HG02759 (cell line): ENCODE measurements around the gene CSF2RB.
A peak's percentile ranks its signal among the peaks of the same experiment; 100 is the strongest.

Source experiments
- ATAC-seq: cut with Tn5 transposase; IDR thresholded peaks from one replicate; pipeline ENCODE4 v1.9.1; 2021; ENCODE audit warnings: mild to moderate bottlenecking, moderate library complexity; ENCODE audit not compliant: unreplicated experiment

CSF2RB gene

DNA sequence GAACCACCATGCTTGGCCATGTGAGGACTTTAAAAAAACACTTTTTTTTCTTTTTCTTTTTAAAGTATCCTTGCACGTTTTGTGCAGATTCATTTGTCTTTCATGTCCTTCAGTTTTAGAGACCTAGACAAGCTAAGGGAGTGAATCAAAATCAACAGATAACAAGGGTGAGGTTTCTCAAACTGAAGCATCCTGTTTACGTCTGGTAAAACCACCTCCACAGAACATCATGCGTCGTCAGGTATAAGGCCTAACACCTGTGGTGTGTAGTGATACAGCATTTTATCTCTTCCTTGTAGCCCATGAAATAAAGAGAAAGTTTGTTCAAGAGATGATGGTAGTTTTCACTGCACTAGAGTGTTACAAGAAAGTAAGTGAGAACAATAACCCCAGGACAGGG lies 26.3 kb upstream of the CSF2RB start:
- no peak for ATAC-seq

DNA sequence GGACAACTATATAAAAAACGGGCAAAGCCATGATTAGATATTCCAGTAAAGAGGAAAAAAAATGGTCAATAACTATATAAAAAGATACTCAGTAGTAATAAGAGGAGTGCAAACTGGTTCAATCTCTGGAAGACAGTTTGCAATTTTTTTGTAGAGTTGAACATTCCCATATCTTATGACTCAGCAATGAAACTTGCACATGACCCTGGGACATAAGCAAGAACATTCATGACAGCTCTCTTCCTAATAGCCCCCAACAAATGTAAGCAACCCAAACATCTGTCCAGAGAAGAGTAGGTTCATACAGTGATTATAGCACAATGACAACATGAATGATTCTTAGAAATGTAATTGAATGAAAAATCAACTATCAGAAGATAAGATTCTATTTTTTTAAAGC lies 21.8 kb upstream of the CSF2RB start:
- ATAC-seq, result no peak

DNA sequence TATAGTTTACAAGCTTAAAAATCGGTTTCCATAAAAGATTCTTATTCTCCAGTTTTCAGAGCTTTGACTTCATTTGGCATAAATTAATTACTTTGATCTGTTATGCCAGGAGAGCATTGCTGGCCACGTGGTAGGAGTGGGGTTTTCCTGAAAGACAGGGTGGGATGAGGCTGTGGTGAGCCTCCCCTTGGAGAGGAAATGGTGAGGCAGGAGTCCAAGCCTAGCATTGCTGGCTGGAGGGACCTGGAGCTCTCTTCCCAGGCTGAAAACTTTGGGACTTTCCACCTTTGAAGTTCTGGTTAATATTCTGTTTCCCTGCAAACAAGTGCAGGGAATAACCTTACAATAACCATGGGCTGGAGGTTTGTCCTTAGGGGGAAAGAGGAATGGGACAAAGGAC lies 21.1 kb upstream of the CSF2RB start:
- no peak for ATAC-seq

DNA sequence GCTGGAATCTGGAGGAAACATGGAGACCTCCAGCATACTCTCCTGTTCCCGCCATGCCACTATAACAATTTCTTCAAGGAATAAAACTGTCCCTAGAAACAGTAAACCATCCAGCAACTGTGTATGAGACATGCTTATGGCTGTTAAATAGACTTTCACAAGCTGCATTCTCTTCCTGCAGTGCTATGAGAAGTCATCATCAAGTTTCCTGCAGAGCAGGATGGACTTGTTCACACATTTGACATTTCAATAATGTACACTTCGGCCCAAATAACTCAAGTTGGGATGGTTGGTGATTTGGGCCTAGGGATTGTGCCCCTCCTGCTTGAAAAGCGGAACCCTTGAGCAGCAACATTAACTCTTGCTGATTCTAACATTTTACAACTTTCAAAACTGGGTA lies 20.2 kb upstream of the CSF2RB start:
- ATAC-seq, result no peak

DNA sequence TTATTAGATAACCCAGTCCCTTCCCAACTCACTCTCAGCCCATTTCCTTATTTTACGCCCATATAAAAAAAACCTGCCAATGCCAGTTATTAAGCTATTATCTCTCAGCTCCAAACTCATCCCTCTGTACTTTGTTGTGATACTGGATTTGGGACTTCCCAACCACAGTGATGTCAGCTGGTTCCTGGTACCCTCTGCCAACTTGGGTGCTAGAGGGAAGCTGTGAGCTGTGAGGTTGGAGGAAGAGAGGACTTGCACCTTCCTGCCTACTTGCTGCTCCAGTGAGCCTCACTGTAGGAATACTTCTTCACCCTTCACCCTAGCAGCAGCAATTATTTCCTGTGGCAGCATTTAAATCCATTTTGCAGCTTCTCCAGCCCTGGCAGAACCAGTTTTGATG lies 19.2 kb upstream of the CSF2RB start:
- no peak for ATAC-seq

DNA sequence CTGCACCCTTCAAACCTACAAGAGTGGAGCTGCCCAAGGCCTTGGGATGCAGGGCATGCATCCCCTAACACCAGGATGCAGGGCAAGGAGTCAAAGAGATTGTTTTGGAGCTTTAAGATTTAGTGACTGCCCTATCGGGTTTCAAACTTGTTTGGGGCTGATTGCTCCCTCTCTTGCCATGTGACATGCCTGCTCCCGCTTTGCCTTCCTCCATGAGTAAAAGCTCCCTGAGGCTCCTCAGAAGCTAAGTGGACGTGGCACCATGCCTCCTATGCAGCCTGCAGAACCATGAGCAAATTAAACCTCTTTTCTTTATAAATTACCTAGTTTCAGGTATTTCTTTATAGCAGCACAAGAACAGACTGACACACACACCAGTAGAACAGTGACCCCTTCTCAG lies 15.8 kb upstream of the CSF2RB start:
- no peak for ATAC-seq

DNA sequence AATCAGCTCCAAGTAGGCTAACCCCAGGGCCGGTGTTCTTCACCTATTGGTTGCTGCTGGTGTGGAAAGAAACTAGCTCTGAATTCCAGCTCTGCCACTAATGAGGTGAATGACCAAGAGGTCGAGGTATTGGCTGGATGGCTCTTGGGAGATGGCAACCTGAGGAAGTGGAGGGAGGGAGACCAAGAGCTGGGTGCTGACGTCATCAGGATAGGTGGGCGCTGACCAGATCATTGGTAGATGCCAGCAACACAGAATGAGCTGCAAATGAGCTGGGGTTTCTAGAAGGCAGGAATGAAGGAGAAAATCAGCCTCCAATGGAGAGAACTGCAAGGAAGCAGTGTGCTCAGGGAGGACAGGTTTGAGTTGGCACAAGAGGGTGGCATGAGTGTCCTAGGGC lies 14.7 kb upstream of the CSF2RB start:
- ATAC-seq, result no peak

DNA sequence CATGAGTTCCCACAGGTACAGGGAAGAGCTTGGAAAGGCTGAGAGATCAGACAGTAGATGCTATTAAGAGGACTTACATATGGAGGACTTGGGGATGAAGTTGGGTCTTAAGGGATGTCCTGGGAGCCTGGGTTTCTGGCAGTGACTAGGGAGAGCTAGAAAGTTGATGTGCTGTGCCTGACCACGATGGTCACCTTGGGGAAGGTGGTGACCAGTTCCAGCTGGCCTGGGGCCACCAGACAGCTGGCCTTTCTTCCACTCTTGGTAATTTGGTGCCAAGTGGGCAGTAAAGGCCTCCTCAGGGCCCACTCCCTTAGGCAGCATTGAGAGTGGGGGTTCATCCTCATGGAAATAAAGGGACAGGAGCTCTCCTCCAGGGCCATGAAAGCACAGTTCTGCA lies 13.9 kb upstream of the CSF2RB start:
- no peak for ATAC-seq

DNA sequence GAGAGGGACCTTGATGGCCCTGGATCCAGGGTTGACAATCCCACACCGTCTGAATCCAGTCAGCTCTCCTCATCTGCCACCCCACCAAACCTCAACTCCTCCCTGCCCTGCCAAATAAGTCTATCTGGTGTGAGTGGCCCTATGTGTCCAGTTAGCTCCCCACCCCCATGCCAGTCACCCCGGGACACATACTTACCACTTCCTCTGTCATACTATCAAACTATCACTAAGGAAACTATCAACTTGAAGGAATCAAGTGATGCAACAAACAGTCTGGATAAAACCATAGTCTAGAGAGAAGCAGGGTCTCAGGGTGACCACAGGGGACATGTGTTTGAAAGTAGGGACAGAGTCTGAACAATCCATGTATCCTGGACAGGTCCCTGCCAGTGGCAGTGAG lies 13.2 kb upstream of the CSF2RB start:
- ATAC-seq, result no peak

DNA sequence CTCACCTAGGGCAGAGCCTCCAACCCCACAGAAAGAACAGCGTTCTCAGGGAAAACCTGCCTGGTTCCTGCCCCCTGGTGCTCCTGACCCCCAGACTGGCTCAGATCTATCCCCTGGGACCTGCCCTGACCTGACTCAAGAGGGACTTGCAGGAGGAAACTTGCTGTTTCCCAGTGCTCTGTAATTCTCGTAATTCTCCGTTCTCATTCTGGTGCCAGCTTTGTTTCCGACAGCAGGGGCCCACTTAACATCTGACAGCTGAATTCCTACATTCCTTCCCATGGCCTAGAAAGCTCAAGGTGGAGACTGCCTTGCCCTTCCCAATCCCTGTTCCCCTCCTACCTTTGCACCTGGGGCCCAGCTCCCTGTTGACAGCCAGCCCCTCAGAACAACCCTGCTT lies 12.5 kb upstream of the CSF2RB start:
- no peak for ATAC-seq

DNA sequence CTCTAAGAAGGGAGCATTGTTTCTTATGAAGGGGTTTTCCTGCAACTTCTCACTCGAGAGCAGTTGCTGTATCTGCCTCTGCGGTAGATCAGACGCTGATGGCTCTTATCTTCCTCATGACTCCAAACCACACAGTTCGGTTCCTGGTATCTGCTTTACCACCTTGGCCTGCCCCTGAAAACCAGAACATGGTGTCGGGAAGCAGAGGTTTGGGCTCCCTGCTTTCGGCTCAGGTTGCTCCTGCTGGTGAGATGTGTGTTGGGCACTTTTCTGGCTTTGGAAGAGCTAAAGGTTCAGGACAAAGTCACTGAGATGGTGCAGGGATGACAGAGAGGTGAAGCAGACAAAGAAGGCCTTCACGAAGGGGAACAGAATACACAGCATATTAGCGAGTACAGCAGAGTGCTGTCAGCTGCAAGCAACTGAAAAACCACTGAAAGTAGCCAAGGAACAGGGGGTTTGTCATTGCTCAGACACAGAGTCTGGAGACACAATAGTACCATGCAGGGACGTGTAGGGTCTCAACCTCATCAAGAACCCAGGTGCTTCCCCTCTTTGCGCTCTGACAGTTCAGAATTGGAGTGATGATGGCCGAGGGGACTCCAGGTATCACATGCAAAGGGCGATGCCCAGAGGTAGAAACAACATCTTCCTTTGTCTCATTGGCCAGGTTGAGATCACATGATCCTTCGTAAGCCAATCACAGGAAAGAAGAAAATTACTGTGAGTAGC lies 11.9 kb upstream of the CSF2RB start:
- peak; percentile 81 for ATAC-seq

DNA sequence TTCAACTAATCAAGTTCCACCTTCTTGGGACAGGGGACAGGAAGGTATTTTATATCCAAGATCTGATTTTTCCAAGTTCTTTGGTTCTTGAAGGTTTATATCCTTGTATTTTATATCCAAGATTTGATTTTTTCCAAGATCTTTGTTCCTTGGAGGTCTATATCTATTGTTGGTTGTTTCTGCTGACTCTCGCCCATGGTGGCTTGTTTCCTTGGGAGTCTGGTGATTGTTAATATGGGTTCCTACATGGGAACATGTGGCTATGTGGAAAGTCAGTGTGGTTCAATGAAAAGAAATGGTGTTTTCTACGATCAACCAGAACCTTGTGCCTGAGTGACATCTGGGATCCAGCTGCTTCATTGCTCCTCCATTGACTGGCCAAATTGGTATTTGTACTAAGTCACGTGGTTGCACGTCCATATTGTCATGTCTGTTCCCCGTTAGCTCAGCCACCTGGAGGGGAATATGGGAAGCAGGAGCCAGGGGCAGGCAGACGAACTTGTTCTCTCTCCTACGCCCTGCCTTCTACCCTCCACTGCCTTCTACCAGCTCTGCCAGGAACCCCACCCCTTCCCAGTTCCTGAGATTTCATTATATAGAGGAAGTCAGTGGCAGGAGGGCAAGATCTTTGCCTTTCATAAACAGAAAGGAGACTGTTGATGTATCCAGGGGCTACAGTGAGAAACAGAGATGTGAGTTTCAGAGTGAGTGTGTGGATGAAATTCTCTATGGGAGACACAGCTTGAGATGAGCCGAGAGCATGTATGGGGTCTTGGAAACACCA lies 11.1 kb upstream of the CSF2RB start:
- ATAC-seq, result no peak

DNA sequence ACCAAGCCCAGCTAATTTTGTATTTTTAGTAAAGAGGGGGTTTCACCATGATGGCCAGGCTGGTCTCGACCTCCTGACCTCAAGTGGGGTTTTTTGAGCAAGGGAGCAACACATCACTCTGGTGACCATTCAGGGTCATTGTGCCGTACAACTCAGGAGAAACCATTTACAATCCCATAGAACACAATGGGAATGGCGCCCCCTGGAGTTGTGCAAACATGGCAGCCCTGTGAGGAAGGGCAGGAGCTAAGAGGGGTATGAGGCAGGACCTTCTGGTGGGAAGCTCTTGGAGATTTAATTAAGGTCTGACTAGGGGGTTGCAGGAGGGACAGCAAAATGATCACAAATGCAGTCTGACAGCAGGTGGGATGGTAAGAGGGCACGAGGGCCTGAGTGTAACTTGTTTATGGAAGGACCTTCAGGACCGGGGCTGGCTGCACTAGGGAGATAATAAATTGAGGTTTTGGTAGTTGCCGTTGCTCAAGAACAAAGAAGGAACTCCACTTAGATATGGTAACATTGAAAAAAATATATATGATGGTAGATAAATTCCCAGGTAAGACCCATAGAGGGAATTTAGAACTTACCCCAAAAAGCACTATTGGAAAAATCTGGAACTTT lies 9.1 kb upstream of the CSF2RB start:
- ATAC-seq, result no peak

DNA sequence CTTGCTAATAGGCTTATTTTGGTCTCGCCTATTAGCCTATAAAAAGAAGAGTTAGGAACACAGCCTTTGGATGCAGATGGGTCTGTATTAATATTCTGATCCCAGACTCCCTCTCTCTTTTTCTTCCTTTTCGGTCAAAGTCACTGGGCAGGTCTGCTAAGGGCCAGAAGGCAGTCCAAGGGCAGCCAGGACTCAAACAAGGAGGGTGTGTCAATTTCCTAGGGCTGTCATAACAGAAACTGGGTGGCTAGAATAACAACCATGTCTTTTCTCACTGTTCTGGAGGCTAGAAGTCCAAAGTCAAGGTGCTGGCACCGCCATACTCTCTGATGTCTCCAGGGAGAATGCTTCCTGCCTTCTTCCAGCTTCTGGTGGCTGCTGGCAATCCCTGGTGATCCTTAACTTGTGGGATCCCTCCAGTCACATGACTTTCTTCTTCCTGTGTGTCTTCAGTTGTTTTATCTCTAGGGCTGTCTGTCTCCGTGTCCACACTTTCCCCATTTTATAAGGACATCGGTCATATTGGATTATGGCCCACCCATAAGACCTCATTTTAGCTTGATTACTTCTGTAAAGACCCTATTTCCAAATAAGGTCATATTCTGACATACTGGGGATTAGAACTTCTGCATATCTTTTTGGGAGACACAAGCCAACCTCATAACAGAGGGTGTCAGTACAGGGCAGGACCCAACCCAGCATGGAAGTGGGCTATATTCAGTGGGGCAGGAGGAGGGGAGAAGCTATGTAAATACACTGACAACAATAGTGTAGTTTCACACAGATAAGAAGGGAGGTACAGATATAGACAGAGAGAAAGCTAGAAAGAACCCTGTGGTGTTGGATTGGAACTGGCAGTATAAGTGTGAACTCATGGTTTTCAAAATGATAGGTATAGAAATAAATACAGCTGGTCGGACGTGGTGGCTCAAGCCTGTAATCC lies 5.9 kb upstream of the CSF2RB start:
- ATAC-seq, result no peak

DNA sequence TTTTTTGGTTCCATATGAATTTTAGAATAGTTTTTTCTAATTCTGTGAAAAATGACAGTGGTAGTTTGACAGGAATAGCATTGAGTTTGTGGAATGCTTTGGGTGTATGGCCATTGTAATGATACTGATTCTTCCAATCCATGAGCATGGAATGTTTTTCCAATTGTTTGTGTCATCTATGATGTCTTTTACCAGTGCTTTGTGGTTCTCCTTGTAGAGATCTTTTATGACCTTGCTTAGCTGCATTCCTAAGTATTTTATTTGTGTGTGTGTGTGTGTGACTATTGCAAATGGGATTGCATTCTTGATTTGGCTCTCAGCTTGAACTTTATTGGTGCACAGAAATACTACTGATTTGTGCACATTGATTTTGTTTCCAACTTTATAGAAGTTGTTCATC lies 3.0 kb upstream of the CSF2RB start:
- ATAC-seq, result no peak

DNA sequence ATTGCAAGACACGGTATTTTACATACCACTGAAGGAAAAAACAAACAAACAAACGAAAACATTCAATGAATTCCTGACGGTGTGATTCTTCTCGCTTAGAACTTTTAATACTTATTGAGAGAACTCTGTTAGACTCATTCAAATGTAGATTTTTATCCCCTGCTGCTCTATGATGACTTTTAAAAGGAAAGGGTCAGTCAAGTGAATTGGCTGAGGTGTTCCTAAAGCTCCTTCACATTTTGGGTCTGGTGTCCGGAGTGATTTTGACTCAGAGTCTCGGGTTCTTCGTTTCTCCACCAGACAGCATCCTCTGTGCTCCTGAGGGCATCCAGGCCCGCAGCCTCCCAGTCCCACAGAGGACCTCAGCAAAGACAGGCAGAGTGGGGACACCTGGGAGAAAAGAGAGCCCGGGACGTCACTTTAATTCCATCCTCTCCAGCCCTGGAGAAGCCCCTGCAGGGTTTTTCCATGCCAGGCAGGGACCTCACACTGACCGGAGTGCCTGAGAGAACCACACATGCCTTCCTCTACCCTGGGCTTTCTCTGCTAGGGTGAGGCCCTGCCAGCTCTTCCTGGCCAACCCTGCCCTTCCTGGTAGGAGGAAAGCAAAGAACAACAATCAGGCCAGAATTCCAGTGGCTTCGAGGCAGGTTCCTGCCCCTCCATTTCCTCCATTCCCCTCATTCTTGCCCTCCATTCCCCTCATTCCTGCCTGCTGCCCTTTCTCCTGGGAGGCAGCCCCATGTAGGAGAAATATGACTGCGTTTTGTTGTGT lies 1.4 kb upstream of the CSF2RB start:
- no peak for ATAC-seq

DNA sequence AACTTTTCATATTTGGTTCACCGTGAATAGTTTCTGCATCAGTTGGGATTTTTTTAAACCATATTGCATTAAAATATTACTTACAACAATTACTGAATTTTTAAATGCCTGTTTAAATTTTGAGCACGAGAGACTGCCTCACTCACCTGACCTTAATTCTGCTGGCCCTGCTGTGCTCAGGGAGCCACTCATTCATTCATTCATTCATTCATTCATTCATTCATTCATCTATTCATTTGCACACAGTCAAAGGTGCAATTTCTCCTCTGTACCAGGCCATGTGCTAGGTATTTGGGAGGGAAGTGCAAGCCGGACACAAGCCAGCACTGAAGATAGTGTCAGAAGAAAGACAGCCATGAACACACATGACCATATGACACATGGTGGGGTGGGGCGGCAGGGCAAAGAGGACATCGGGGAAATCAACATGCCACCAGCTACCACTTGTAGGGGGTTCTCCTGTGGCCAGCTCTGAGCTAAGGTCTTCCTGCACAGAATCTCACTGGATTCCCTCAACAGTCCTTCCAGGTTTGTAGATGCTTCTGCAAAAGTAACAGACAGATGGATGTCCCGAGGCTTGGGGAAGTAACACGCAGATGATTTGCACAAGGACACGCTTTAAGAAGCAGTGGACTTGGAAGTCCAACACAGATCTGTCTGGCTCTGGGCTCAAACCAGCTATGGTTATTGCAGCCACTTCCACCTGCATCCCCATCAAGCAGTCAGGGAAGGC lies 568 bp upstream of the CSF2RB start:
- ATAC-seq, result no peak

DNA sequence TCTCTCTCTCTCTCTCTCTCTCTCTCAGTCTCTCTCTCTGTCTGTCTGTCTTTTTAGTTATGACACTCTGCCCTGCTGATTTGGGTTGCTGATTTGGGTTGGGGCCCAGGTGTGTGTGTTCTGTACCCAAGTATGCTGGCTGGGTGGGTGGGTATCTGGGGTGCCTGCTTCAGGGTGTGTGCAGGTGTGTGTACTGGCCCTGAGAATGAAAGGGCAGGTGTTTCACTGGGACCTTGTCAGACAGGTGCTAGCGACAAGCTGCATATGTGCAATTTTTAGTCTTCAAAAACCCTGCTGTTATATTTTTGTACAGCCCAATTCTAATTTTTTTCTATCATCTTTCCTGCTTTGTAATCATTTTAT lies 943 bp downstream of the CSF2RB start:
- ATAC-seq, result no peak

DNA sequence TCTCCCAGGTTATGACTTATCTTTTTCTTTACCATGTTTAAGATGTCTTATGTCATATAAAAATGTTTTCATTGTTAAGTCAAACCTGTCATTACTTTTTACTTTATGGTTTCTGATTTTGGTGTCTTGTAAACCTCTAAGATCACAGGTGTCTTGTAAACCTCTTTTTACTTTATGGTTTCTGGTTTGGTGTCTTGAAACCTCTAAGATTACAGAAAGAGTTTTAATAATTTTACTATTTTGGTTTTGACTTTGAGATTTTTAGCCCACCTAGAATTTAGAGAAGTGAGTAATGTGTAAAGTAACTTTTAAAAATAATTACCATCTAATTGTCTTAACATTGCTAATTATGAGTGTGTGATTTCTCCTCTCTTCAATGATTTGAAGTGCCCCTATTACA lies 2.6 kb downstream of the CSF2RB start:
- ATAC-seq, result no peak
